Activated CD4-positive, alpha-beta T cell treated with anti-CD3 and anti-CD28 coated beads, Interleukin-2, amount 50 U/mL, for 24 hours (primary cell): ENCODE data around the gene GON4L.
"Not testable (repeated sequence)": the region's sequence is repeated elsewhere in the genome, so short reads cannot be mapped to it uniquely, and the experiment has no call there.

Experiments used
- DNase-seq, 2 donors: peaks; one replicate each; pipeline ENCODE4 v3.0.0-alpha.2; 2020; ENCODE audit warnings: low read depth in 1 of 2, low spot score in 1 of 2

GON4L gene

DNA sequence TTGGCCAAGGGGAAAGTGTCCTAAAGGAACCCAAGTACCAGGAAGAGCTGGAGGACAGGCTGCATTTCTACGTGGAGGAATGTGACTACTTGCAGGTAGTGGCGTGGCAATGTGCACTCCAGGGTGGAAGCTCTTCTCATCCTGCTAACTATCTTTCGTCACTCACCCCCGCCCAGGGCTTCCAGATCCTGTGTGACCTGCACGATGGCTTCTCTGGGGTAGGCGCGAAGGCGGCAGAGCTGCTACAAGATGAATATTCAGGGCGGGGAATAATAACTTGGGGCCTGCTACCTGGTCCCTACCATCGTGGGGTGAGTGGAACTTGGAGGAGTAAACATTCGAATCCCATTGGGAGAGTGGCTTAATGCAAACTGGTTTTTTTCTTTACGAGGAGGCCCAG lies 109.4 kb downstream of the GON4L start:
- not testable (repeated sequence) for DNase-seq

DNA sequence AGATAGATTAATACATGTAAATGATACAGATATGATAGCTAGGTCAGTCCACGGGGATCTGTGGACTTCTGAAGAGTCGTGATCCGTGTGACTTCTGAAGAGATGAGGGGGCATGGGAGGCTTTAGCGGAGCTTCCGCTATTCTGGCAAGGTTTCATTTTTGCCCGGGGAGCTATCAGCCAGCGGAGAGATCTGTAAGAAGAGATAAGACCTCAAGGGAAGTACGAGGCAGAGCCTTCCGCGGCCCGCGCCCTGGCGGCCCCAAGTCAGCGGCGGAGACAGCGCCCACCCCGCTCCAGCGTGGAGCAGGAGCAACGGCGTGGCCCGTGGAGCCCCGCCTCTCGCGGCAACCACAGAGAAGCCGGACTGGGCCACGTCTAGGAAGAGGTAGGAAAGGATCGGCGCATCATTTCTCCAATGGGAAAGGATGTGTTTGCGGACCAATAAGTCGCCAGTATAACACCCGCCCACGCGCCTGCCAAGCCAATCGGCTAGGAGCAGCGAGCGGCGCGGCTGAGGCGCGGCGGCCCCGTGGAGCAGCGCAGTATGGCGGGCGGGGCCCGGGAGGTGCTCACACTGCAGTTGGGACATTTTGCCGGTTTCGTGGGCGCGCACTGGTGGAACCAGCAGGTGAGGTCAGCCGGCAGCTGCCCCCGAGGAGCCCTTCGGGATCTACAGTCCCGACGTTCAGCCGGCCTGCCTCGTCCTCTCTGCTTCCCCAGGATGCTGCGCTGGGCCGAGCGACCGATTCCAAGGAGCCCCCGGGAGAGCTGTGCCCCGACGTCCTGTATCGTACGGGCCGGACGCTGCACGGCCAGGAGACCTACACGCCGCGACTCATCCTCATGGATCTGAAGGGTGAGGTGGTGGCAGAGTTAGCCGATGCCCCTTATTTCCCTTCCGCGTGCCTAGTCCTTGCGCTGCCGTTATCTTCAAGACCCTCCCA lies 111.5 kb downstream of the GON4L start:
- peak; percentile 94 to 98 for DNase-seq

DNA sequence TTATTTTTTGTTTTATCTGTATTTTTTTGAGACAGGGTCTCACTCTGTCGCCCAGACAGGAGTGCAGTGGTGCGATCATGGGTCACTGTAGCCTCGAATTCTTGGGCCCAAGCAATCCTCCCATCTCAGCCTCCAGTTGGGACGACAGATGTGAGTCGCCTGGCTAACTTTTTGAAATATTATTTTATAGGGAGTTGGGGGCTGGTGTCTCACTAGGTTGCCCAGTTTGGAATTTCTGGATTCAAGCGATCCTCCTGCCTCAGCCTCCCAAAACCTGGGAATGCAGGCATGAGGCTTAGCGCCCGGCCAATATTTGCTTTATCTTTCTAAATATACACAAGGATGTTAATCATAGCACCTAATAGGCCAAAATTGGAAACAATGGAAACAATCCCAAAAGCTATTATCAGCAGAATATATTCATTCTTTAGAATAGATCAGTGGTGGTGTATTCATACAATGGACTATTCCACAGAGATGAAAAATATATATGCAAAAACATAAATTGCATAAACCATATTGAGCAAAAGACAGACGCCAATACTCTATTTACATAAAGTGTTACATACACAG lies 112.2 kb downstream of the GON4L start:
- no peak for DNase-seq

GRCh38 chr1:155741908-155742307 lies 115.1 kb downstream of the GON4L start:
- DNase-seq, result no peak

GRCh38 chr1:155740995-155741394 lies 116.0 kb downstream of the GON4L start:
- no peak for DNase-seq

GRCh38 chr1:155729031-155729898 lies 127.7 kb downstream of the GON4L start:
- DNase-seq, result peak in 1 of 2 donors; percentile 14

GRCh38 chr1:155725142-155725541 lies 131.9 kb downstream of the GON4L start:
- no peak for DNase-seq

GRCh38 chr1:155719703-155720102 lies 137.3 kb downstream of the GON4L start:
- DNase-seq, result no peak

- not testable (repeated sequence) for DNase-seq
Observed at GRCh38 chr1:155718524-155719115, 138.4 kb downstream of the GON4L start.

GRCh38 chr1:155717041-155717440 lies 140.0 kb downstream of the GON4L start:
- DNase-seq, result no peak

- no peak for DNase-seq
Observed at GRCh38 chr1:155715777-155716176, 141.2 kb downstream of the GON4L start.

DNA sequence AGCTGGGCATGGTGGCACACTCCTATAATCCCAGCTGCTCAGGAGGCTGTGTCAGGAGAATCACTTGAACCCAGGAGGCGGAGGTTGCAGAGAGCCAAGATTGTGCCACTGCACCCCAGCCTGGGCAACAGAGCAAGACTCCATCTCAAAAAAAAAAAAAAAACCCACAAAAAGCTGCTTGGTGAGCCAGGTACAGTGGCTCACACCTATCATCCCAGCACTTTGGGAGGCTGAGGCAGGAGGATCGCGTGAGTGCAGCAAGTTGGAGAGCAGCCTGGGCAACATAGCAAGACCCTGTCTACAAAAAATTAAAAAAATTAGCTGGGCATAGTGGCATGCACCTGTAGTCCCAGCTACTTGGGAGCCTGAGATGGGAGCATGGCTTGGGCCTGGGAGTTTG lies 142.0 kb downstream of the GON4L start:
- not testable (repeated sequence) for DNase-seq

GRCh38 chr1:155713075-155713474 lies 143.9 kb downstream of the GON4L start:
- no peak for DNase-seq

DNA sequence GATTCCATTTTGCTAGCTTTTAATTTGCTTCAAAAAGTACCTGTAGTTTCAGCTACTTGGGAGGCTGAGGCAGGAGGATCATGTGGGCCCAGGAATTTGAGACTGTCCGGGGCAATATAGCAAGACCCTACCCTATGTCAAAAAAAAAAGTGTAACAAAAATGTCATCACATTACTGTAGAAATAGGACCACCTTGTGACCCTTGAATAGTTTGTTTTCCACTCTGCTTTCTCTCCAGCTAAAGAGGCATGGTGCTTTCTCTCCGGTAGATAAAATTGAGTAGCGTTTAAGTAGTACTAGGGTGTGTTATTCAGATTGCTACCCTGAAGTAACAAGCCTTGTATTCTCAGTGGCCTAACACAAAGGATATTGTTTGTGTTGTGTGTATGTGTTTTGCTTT lies 144.4 kb downstream of the GON4L start:
- not testable (repeated sequence) for DNase-seq

DNA sequence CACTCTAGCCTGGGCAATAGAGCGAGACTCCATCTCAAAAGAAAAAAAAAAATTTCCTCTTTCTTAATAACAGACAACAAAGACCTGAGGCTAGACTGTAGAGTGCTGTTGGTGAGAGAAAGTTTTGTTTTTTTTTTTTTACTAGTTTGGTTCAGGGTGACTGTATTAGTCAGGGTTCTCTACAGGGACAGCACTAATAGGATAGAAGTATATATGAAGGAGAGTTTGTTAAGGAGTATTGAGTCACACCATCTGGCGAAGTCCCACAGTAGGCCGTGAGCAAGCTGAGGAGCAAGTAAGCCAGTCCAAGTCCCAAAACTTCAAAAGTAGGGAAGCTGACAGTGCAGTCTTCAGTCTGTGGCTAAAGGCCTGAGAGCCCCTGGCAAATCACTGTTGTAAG lies 145.6 kb downstream of the GON4L start:
- DNase-seq, result not testable (repeated sequence)

DNA sequence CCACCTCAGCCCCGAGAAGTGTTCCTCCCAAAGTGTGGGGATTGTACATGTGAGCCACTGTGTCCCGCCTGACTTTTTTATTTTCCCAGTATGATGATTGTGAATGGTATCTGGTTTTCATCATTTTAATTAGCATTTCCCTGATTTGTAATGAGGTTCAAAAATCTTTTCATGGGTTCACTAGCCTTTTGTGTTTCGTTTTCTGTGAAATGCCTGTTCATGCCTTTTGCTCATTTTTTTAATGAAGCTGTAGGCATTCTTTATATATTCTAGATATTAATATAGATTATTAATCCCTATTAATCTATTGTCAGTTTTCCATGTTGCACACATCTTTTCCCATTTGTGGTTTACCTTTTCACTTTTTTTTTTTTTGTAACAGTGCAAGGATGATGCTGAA lies 147.6 kb downstream of the GON4L start:
- DNase-seq, result no peak

- DNase-seq, result no peak
Observed at GRCh38 chr1:155706139-155706538, 150.9 kb downstream of the GON4L start.

GRCh38 chr1:155704414-155704813 lies 152.6 kb downstream of the GON4L start:
- not testable (repeated sequence) for DNase-seq

GRCh38 chr1:155703216-155703615 lies 153.8 kb downstream of the GON4L start:
- DNase-seq, result no peak

DNA sequence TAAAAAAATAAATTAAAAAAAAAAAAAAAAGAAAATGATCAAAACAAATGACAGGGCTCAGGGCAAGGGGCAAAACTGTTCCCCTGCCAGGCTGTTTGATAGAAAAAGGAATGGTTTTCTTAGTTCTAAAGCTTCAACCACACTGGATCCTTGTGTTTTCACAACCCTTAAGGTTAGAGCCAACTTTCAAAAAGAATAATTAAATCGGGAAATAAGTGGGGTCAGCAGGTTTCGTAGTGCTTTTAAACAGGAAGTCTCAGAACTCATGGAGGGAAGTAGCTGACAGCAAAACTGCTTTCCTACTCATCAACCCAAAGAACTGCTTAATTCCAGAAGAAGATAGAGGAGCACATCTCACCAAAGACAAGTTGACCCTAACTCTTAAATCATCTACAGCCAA lies 155.3 kb downstream of the GON4L start:
- DNase-seq, result not testable (repeated sequence)
